GM21528 (cell line): ENCODE results near the gene EPB41L5.
"Not testable (repeated sequence)": the region's sequence is repeated elsewhere in the genome, so short reads cannot be mapped to it uniquely, and the experiment has no call there.

ENCODE experiments used
- ATAC-seq: cut with Tn5 transposase; IDR thresholded peaks from one replicate; pipeline ENCODE4 v1.9.1; 2021; ENCODE audit warnings: mild to moderate bottlenecking, moderate library complexity; ENCODE audit not compliant: unreplicated experiment, low FRiP score

EPB41L5 gene

DNA sequence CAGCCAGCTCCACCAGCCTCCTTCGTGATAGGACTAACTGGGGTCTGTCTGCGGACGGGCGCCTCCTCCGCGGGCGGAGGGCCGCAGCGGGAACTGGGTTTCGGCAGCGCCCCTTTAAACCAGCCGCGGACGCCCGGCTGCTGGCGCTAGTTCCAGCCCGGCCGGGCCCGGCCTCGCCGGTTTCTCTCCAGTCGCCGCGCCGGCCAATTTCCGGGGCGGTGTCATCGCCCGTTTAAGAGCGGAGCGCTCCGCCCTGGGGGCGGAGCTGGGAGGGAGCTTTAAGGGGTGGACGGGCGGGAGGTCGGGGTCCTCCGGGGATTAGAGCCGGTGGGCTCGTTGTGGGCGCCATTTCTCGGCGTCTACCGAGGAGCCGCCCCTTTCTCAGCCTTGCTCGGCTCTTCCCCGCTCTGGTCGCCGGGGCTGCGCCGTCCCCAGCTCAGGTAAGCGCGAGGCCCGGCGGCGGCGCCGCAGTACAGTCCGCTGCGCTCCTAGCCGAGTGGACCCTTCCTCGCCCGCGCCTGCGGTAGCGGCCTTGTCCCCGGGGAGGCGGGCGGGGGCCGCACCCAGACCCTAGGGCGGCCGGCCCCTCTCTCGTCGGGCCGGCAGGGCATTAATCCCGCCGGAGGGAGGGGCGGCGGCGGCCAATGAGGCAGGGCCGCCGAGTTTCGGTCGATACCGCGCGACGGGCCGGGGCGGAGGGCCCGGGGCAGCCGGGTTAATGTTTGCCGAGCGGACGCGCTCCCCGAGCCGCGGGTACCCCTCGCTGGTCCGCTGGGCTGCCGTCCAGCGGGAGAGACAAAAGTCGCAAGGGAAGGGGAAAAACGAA is at the start of gene EPB41L5:
TSS of gene EPB41L5 (plus strand) at position 307 of the 826 bp plus-strand sequence. CDS start 6,008 bp downstream, outside the sequence.
- peak; percentile 96 for ATAC-seq

DNA sequence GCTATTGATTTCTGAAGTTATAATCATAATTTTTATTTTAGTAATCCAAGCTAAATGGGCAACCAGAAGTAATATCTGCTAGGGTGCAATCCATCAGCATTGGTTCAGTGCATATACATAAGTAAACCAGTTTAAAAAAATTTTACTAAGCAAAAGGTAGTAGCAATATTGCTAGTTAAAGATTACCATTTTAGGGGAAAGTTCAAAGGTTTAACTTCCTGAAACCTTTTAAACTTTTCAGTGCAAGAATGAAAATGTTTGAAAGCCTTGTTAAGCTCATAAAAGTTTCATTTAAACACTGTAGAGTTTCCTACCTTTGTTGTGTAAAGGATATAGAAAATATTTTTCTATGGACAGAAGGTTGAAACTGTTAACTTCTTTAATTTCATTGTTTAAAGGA is 31.0 kb upstream of the EPB41L5 start:
- no peak for ATAC-seq

DNA sequence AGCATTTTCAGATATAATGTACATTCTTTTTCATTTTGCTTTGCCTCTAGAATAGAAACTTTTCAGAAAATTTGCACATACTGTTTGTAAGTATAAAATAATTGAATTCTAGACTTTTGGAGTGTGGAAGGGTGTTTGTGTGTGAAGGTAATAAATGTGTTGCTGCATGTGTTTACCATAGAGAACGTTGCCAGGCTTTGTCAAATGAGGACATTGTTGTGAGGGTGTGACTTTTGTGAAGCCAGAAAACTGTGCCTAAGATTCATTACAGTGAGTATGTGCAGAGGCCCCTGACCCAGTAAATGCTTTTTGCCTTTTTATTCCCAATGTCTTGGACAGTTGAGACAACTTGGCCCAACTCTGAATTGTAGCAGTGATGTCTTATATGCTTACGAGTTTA is 30.4 kb upstream of the EPB41L5 start:
- no peak for ATAC-seq

DNA sequence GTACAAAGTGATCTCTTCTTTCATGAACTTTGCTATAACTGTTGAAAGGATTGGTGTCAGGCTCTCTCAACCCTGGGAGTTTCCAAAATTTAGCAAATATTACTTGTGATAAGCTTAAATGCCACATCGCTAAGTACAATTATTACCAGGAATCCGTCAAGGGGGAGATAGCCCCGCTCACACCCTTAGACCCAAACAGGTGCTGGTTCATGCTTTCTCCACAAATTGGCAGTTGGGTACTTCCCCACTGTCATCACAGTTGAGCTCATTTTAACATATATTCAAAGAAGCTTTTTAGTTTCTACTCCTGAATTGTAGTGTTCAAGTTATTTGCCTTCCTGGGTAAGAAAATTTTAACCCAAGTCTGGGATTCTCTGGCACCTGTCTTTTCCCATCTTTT is 29.8 kb upstream of the EPB41L5 start:
- no peak for ATAC-seq

DNA sequence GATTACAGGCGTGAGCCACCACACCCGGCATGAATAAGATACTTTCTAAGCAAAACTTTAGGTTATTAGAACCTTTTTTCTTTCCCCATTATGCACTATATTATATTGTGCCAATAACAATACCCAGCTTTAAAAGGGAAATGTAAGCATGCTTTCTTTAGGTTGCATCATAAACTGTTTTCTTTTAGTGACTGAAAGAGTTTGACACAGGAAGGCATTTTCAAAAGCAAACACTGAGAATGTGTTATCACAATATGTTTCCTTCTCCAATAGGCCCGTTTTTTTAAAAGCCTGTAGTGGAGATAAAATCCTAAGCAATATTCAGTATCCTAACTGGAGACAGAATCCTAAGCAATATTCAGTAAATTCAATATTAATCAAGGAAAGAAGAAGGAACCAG is 16.7 kb upstream of the EPB41L5 start:
- ATAC-seq = no peak

DNA sequence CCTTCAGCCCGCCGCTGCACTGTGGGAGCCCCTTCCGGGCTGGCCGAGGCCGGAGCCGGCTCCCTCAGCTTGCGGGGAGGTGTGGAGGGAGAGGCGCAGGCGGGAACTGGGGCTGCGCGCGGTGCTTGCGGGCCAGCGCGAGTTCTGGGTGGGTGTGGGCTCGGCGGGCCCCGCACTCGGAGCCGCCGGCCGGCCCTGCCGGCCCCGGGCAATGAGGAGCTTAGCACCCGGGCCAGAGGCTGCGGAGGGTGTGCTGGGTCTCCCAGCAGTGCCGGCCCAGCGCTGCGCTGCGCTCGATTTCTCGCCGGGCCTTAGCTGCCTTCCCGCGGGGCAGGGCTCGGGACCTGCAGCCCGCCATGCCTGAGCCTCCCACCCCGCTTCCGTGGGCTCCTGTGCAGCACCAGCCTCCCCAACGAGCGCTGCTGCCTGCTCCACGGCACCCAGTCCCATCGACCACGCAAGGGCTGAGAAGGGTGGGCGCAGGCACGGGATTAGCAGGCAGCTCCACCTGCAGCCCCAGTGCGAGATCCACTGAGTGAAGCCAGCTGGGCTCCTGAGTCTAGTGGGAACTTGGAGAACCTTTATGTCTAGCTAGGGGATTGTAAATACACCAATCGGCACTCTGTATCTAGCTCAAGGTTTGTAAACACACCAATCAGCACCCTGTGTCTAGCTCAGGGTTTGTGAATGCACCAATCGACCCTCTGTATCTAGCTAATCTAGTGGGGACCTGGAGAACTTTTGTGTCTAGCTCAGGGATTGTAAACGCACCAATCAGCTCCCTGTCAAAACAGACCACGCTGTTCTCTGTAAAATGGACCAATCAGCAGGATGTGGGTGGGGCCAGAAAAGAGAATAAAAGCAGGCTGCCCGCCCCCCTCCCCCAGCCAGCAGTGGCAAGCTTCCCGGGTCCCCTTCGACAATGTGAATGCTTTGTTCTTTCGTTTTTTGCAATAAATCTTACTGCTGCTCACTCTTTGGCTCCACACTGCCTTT is 15.7 kb upstream of the EPB41L5 start:
- ATAC-seq = not testable (repeated sequence)

DNA sequence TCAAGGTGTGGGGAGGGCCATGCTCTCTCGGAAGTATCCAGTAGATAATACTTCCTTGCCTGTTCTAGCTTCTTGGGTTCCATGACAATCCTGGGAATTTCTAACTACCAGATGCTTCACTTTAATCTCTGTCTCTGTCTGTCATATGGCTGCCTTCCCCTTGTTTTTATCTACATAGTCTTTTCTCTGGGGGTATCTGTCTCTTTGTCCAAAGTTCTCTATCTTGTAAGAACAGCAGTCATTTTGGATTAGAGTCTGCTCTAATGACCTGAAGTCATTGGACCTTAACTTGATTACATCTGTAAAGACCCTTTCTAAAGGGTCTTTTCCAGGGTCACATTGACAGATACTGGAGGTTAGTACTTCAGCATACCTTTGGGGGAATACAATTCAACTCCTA is 11.4 kb upstream of the EPB41L5 start:
- no peak for ATAC-seq

DNA sequence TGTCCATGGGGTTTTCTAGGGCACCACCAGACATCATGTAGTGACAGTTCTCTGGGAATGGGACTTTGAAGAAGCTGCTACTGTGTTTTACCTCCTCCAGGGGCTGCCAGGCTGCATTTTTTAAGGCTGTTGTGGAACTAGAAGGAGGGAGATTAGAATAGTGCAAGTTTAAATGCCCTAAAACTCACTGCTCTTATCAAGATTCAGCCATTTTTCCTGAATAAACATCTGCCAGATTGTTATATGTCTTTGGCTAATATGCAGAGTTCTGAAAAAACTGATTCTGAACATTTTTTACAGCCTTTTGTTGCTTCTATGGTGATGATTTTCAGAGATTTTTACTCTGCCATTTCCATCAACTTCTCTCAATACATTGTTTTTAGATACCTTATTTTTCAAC is 8.6 kb upstream of the EPB41L5 start:
- no peak for ATAC-seq

DNA sequence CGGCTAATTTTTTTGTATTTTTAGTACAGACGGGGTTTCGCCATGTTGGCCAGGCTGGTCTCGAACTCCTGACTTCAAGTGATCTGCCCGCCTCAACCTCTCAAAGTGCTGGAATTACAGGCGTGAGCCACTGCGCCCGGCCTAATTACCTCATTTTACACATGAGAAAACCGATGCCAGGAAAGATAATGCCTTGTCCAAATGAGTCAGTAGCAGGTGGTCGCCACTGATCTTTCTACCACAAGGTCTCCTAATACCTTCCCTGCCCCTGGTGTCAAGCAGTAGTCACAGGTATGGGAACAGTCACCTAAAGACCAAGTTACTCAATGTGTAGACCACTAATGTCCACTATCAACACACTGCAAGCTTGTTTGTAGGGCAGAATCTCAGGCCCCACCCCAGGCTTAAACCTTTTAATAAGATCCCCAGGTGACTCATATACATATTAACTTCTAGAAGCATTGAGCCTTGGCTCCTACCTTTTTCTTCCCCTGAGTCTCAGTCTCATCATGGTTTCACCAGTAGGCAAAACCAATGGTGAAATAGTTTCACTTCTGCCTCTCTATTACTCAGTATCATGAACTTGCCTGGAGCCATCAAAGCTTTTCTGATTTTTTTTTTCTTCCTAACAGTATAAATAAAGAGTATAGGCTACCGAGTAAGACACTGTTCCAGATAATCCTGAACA is 6.9 kb upstream of the EPB41L5 start:
- peak; percentile 78 for ATAC-seq

DNA sequence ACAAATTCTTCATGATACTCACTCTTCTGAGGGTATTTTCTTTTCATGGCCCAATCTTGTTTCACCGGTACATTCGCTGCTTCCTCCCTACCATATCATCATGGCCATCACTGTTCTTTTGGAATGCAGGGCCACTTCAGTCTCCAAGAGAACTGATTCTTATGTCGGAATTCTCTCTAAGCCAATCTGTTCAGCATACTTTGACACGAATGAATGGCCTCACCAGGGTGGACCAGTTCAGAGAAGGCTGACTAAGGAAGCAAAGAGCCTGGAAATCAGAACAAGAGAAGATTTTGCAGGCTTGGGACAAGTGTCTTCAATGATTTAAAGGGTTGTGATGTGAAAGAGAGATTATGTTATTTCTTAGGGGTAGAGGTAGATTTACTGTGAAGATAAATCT is 5.0 kb upstream of the EPB41L5 start:
- ATAC-seq = no peak

DNA sequence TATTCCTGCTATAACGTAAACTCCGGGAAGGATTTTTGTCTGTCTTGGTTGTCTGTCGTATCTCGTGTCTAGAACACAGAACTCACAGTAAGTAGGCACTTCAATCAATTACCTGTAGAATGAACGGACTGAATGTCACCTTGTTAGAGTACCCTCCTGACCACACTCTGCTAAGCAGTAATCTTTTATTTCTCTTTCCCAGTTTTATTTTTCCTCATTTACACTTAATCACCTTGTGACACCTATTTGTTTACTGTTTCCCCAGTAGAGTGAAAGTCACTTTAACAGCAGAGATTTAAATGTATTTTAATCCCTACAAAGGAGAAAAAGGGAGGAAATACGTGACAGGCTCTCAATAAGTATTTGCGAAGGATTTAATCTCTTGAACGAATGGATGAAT is 514 bp upstream of the EPB41L5 start:
- no peak for ATAC-seq

DNA sequence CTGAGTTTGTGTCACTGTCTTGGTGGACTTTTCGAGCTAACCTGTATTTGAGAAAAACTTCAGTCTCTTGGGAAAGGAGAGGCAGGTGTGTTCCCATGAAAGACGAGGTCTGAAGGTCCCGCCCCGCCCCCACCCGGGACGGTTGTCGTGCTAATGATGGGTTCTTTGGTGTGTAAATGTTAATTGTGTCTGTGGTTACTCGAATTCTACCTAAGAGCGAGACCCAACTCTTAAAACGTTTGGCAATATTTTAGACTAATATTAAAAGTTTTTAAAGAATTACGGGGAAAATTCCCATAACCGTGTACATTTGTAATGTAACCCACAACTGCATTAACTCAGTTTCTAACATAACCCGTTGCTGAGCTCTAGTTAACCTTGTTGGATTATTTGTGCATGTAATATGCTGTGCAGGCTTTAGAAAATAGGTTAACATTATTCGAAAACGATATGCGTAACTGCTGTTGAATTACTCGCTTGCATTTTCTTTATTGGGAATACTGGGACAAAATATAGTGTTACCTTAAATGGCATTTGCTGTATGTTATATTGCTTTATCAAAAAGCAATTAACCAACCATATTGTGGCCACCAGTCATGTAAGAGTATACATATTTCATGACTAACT is 833 bp downstream of the EPB41L5 start:
- ATAC-seq = peak; percentile 6

DNA sequence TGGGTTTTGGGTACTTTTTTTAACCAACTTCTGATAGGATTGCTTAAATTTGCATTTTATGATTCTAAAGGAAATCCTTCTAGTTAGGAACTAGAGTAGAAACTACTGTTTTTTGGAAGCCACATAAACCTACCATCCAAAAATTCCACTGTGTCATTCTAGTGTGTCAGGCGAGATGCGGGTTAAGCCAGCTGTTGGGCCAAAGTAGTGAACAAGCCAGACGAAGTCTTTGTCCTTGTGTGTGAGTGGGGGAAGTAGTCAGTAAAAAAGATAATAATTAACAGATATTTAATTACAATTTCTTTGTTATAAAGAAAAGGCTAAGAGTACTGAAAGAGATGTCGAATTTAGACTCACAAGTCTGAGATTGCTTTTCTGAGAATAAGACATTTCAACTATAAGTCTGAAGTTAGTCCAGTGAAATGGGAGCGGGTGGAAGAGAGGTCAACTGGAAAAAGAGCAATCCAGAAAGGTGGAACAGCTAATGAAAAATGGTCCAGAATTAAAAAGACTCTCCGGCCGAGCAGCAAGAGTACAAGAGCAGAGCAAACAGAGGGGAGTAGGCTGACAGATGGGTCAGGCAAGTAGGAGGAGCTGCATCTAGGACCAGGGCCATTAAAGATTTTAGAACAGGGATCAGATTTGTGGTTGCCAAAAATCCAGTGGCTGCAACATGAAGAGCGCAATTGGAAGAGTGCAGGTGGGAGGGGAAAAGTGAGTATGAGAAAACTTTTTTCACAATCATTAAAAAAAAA is 1.5 kb downstream of the EPB41L5 start:
- ATAC-seq = no peak

DNA sequence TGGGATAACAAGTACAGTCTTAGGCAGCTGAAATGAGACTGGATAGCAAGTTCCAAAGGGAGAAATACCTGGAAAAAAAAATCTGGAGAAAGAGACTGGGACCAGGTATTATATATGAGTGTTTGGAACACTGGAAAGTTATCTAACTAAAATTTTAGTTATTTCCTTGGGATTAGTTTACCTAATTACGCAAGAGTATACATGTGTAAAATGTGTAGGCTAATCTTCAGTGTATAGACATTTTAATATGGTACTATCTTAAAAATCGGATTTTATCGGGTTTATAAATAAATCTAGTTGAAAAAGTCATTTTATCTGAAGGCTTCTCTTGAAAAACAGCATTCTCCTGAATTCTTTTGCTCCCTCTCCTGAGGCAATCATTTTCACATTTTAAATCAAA is 3.9 kb downstream of the EPB41L5 start:
- no peak for ATAC-seq

DNA sequence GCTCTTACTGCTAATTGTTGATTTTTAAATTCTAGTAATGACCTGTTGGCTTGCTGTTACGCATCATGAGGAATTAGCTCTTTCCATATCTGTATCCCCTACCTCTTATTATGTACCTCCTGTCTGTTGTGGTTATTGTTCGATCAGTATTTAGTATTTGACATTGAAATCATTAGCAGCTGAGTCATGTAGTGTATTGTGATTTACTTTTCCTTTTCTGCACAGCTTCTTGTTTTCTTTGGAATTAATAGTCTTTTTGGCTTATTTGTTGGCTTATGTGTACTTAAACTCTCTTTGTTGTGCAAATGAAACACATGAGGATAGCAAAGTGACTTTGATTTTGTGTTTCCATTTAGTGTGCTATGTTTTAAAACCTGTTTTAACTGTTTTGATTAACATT is 4.3 kb downstream of the EPB41L5 start:
- ATAC-seq = no peak

DNA sequence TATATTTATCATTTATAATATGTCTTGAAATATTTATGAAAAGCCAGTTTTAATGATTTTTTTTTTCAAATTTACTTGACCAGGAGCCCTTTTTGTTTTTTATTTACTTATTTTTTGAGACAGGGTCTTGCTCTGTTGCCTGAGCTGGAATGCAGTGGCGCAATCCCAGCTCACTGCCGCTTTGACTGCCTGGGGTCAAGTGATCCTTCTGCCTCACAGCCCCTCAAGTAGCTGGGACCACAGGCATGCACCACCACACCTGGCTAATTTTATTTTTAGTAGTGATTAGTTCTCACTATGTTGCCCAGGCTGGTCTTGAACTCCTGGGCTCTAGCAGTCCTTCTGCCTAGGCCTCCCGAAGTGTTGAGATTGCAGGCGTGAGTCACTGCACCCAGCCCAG is 5.7 kb downstream of the EPB41L5 start:
- no peak for ATAC-seq

DNA sequence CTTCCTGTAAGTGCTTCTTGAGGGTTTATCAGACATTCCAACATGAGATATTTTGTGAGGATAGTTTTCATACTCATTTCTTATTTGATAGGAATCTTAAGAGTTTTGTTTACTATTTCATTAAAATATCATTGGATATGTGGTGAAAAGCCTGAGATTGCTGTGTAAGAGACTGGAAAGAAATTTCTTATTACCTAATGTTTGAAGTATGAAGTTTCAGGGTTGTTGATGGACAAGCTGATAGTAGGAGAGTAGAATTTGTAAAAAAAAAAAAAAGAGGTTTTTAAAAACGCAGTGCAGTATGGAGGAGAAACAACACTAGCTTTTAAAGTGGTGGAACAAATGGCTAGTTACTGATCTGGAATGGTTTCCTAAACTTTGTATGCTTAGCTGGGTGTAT is 7.7 kb downstream of the EPB41L5 start:
- no peak for ATAC-seq

DNA sequence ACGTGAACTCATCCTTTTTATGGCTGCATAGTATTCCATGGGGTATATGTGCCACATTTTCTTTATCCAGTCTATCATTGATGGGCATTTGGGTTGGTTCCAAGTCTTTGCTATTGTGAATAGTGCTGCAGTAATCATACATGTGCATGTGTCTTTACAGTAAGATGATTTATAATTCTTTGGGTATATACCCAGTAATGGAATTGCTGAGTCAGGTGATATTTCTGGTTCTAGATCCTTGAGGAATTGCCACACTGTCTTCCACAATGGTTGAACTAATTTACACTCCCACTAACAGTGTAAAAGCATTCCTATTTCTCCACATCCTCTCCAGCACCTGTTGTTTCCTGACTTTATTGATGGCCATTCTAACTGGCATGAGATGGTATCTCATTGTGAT is 9.6 kb downstream of the EPB41L5 start:
- not testable (repeated sequence) for ATAC-seq

DNA sequence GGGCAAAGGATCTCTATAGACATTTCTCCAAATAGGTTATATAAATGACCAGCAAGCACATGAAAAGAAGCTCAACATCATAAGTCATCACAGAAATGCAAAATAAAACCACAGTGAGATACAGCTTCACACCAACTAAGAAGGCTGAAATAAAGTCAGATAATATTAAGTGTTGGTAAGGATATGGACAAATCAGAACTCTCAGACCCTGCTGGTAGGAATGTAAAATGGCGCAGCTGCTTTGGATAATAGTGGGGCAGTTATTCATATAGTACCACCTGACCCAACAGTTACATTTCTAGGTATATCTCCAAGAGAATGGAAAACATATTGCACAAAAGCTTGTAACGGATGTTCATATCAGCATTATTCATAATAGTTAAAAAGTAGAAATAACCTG is 14.0 kb downstream of the EPB41L5 start:
- no peak for ATAC-seq

DNA sequence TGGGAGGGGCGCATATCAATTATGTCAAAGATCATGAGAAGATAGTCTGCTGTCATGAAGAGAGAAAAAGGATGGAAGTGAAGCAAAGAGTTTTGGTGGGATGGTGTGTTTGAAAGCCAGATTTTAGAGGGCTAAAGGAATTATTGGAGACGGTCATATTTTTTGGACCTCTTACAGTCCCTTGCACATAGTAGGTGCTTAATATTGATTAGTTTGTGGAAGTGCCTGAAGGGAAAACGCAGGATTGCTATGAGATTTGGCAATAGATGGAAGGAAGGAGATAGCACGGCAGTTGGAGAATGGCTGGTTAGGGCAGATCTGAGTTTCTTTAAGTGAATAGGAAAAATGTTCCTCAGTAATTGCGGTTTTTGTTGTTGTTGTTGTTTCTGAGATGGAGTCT is 15.9 kb downstream of the EPB41L5 start:
- no peak for ATAC-seq
